GM20000 (cell line): Measurements from ENCODE around the gene RPL29.

Experiments used
- DNase-seq: peaks from one replicate; pipeline ENCODE4 v3.0.0; 2012; ENCODE audit warnings: low spot score
- TF ChIP-seq, protein P1 (sequence below): IDR thresholded peaks from 2 replicates; pipeline ENCODE4 v1.5.1; 2012; ENCODE audit warnings: mild to moderate bottlenecking, control low read depth; ENCODE audit errors: extremely low read depth, missing control alignments

The RPL29 gene

GRCh38 chr3:51947215-51947900 lies 48.3 kb downstream of the RPL29 start:
- TF ChIP-seq, protein P1, sequence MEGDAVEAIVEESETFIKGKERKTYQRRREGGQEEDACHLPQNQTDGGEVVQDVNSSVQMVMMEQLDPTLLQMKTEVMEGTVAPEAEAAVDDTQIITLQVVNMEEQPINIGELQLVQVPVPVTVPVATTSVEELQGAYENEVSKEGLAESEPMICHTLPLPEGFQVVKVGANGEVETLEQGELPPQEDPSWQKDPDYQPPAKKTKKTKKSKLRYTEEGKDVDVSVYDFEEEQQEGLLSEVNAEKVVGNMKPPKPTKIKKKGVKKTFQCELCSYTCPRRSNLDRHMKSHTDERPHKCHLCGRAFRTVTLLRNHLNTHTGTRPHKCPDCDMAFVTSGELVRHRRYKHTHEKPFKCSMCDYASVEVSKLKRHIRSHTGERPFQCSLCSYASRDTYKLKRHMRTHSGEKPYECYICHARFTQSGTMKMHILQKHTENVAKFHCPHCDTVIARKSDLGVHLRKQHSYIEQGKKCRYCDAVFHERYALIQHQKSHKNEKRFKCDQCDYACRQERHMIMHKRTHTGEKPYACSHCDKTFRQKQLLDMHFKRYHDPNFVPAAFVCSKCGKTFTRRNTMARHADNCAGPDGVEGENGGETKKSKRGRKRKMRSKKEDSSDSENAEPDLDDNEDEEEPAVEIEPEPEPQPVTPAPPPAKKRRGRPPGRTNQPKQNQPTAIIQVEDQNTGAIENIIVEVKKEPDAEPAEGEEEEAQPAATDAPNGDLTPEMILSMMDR, result no peak
- DNase-seq, result no peak

GRCh38 chr3:51946796-51947195 lies 48.9 kb downstream of the RPL29 start:
- TF ChIP-seq, protein P1, result no peak

GRCh38 chr3:51945926-51946705 lies 49.6 kb downstream of the RPL29 start:
- DNase-seq, result no peak
- TF ChIP-seq, protein P1, result no peak

More at GRCh38 chr3:51946796-51947195, 48.9 kb downstream of the RPL29 start:
- DNase-seq, result no peak

- TF ChIP-seq, protein P1, result no peak
- no peak for DNase-seq
Measured at GRCh38 chr3:51945031-51945840, 50.5 kb downstream of the RPL29 start.

- TF ChIP-seq, protein P1, result no peak
- DNase-seq, result no peak
Measured at GRCh38 chr3:51944451-51945021, 51.2 kb downstream of the RPL29 start.
